Ovary (tissue), 3 donors: ENCODE results near the gene DPAGT1.

Experiments
- CTCF ChIP-seq, 3 donors: fragments of 450-650 bp in 2 of 3; fragments of 200-600 bp in 1 of 3; IDR thresholded peaks; one replicate each; pipeline versions ENCODE4 v1.5.1 to v1.8.0; 2016 to 2022; ENCODE audit warnings: antibody characterized with exemption in 3 of 3, mild to moderate bottlenecking in 1 of 3
- POLR2A ChIP-seq: fragments of 450-650 bp; IDR thresholded peaks from one replicate; pipeline ENCODE4 v1.6.1; 2017; ENCODE audit warnings: antibody characterized with exemption, mild to moderate bottlenecking, moderate library complexity
- donor health status: DM: no; HTN: no; CAD: no.

- TF ChIP-seq CTCF (IDR thresholded peaks at IDR 0.05) (no peak), POLR2A (no peak)
These were observed 12.7 kb upstream of the DPAGT1 start for GRCh38 chr11:119114351-119114750.
